OCI-LY1 (cell line): ENCODE data around the gene NACC2.

Experiments
- H2AFZ ChIP-seq: fragments of 200-600 bp; sonication (generic), shearing (Covaris generic); 2 replicates; pipeline ENCODE4 v1.6.0; 2014; ENCODE audit warnings: antibody characterized with exemption, mild to moderate bottlenecking, low read length
- H3F3A ChIP-seq: fragments of 200-600 bp; sonication (generic), shearing (Covaris generic); 2 replicates; pipeline ENCODE4 v1.6.0; 2014; ENCODE audit warnings: mild to moderate bottlenecking, antibody characterized with exemption, low read length, moderate library complexity; ENCODE audit not compliant: insufficient read depth
- H3K27ac ChIP-seq: fragments of 200-600 bp; sonication (generic); 2 replicates; pipeline ENCODE4 v1.5.1; 2014; ENCODE audit warnings: low read length, mixed run types, mild to moderate bottlenecking, low read depth; ENCODE audit not compliant: poor library complexity, severe bottlenecking
- H3K27me3 ChIP-seq: fragments of 200-600 bp; sonication (generic); 2 replicates; pipeline ENCODE4 v1.6.0; 2014; ENCODE audit warnings: antibody characterized with exemption, mild to moderate bottlenecking, low read length, moderate library complexity; ENCODE audit not compliant: insufficient read depth
- H3K36me3 ChIP-seq: fragments of 200-600 bp; sonication (generic); 2 replicates; pipeline ENCODE4 v1.6.1; 2014; ENCODE audit warnings: mild to moderate bottlenecking, antibody characterized with exemption, low read length, moderate library complexity, mixed read lengths; ENCODE audit not compliant: insufficient read depth
- H3K4me1 ChIP-seq: fragments of 200-600 bp; sonication (generic); 2 replicates; pipeline ENCODE4 v1.5.1; 2014; ENCODE audit warnings: mild to moderate bottlenecking, low read length, moderate library complexity; ENCODE audit not compliant: insufficient read depth, severe bottlenecking
- H3K4me2 ChIP-seq: fragments of 200-600 bp; sonication (generic), shearing (Covaris generic); 2 replicates; pipeline ENCODE4 v1.6.1; 2014; ENCODE audit warnings: low read length
- H3K4me3 ChIP-seq: fragments of 200-600 bp; sonication (generic); 2 replicates; pipeline ENCODE4 v1.5.1; 2014; ENCODE audit warnings: low read length, low read depth, mild to moderate bottlenecking, mixed read lengths; ENCODE audit not compliant: poor library complexity, severe bottlenecking
- H3K79me2 ChIP-seq: fragments of 200-600 bp; shearing (Covaris generic); 2 replicates; pipeline ENCODE4 v1.6.1; 2016; ENCODE audit warnings: mixed run types, low read length, mixed read lengths; ENCODE audit not compliant: insufficient read depth
- H3K9ac ChIP-seq: fragments of 200-600 bp; sonication (generic), shearing (Covaris generic); 2 replicates; pipeline ENCODE4 v1.6.1; 2014; ENCODE audit warnings: mild to moderate bottlenecking, low read length, mixed read lengths
- H3K9me2 ChIP-seq: fragments of 200-600 bp; sonication (generic), shearing (Covaris generic); 2 replicates; pipeline ENCODE4 v1.6.1; 2014; ENCODE audit warnings: low read depth, mild to moderate bottlenecking, low read length, mixed read lengths
- H3K9me3 ChIP-seq: fragments of 200-600 bp; shearing (Covaris generic); 2 replicates; pipeline ENCODE4 v1.6.1; 2014; ENCODE audit warnings: low read length, mixed read lengths
- H4K20me1 ChIP-seq: fragments of 200-600 bp; sonication (generic), shearing (Covaris generic); 2 replicates; pipeline ENCODE4 v1.6.0; 2016; ENCODE audit warnings: mild to moderate bottlenecking, low read length; ENCODE audit not compliant: insufficient read depth
- CTCF ChIP-seq: fragments of 200-600 bp; sonication (generic), shearing (Covaris generic); IDR thresholded peaks from 2 replicates; pipeline ENCODE4 v1.5.1; 2017; ENCODE audit warnings: mild to moderate bottlenecking, antibody characterized with exemption, low read length, moderate library complexity, mixed read lengths
- EZH2 ChIP-seq: fragments of 200-600 bp; sonication (generic), shearing (Covaris generic); IDR thresholded peaks from 2 replicates; pipeline ENCODE4 v1.8.0; 2017; ENCODE audit warnings: borderline replicate concordance, mixed run types, mild to moderate bottlenecking, antibody characterized with exemption, low read length, moderate library complexity, mixed read lengths

NACC2 gene

GRCh38 chr9:136007276-136007933 lies 87.7 kb downstream of the NACC2 start:
- peaks cover 10% of the 10 kb centered on the region for H3K4me1 ChIP-seq
- no peak overlapping the region for H2AFZ ChIP-seq
- H3K27ac ChIP-seq: no peak overlapping the region
- H3K9me3 ChIP-seq: no peaks in the 10 kb centered on the region
- H3K9me2 ChIP-seq: no peaks in the 10 kb centered on the region
- H3K9ac ChIP-seq: no peak overlapping the region
- H3F3A ChIP-seq: no peaks in the 10 kb centered on the region
- H4K20me1 ChIP-seq: no peaks in the 10 kb centered on the region
- H3K79me2 ChIP-seq: no peaks in the 10 kb centered on the region
- peaks cover 3% of the 10 kb centered on the region; the same call in 1 of the 2 replicates for H3K27me3 ChIP-seq
- H3K36me3 ChIP-seq: no peaks in the 10 kb centered on the region
- H3K4me2 ChIP-seq: no peak overlapping the region
- H3K4me3 ChIP-seq: no peak overlapping the region
- TF ChIP-seq CTCF (no peak), EZH2 (no peak)

GRCh38 chr9:136006169-136006568 lies 88.9 kb downstream of the NACC2 start:
- H3K27me3 ChIP-seq: peaks cover 9% of the 10 kb centered on the region; the same call in 1 of the 2 replicates
- H3K36me3 ChIP-seq: no peaks in the 10 kb centered on the region
- H3K9me2 ChIP-seq: no peaks in the 10 kb centered on the region
- H3K27ac ChIP-seq: no peak overlapping the region
- H4K20me1 ChIP-seq: no peaks in the 10 kb centered on the region
- TF ChIP-seq CTCF (no peak), EZH2 (no peak)
- no peaks in the 10 kb centered on the region for H3F3A ChIP-seq
- no peak overlapping the region for H3K4me2 ChIP-seq
- no peaks in the 10 kb centered on the region for H3K79me2 ChIP-seq
- no peak overlapping the region for H3K9ac ChIP-seq
- H3K9me3 ChIP-seq: no peaks in the 10 kb centered on the region
- no peak overlapping the region for H2AFZ ChIP-seq
- no peaks in the 10 kb centered on the region for H3K4me1 ChIP-seq
- H3K4me3 ChIP-seq: no peak overlapping the region

- H3K9ac ChIP-seq: no peak overlapping the region
- H3F3A ChIP-seq: no peaks in the 10 kb centered on the region
- no peaks in the 10 kb centered on the region for H3K9me2 ChIP-seq
- no peak overlapping the region for H2AFZ ChIP-seq
- no peak overlapping the region for H3K27ac ChIP-seq
- H3K4me2 ChIP-seq: no peak overlapping the region
- H3K4me1 ChIP-seq: no peaks in the 10 kb centered on the region
- no peak overlapping the region for H3K4me3 ChIP-seq
- no peak for TF ChIP-seq EZH2
- TF ChIP-seq CTCF: no peak
- no peaks in the 10 kb centered on the region for H3K79me2 ChIP-seq
- H4K20me1 ChIP-seq: no peaks in the 10 kb centered on the region
- H3K9me3 ChIP-seq: no peaks in the 10 kb centered on the region
- H3K27me3 ChIP-seq: peaks cover 9% of the 10 kb centered on the region; the same call in 1 of the 2 replicates
- H3K36me3 ChIP-seq: no peaks in the 10 kb centered on the region
These were observed 90.4 kb downstream of the NACC2 start for GRCh38 chr9:136004712-136005111.
